Measurements from ENCODE around the gene SPO11. TPM values are rescaled to one million over a fixed set of nuclear protein-coding genes. Genes with fewer than 3 reads are reported as not detected.

SPO11 gene
- total RNA-seq, 1 donor from 2014 or later: not detected

DNA sequence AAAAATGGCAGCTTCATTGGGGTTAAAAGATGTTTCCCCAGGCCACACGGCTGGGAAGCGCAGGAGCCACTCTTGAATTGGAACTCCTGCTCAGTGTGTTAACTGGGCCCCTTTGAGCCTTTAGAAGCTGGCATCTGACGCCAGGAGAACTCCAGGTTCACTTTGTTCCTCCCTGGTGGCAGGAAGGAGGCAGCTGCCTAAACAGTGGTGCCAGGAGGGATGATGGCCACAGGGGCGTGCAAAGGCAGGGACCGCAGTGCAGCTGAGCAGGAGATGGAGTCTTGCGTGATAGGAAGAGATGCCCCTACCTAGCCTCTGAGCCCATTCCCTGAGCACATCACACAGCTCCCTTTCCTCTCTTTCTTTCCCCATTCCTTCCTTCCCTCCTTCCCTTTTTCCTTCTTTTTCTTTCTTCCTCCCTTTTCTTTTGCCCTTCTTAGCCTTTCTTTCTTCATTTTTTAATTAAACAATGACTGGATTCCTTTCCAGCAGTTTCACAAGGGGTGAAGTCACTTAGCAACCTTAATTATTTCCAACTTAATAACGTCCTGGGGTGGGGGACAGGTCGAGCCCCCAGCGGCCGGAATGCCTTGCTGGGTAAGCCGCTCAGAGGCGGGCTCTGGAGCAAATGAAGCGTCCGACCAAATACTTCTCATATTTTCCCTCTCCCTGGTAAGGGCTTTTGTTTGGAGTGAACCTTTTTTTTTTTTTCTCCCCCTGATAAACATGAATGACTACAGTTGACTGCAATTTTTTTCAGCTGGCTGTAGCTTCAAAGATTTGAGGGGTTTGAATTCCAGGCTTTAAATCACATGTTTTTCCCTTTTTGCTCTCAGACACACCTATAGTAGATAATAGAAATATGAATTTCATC, 42.4 kb upstream of the SPO11 start:
- Histone ChIP-seq H3K4me3 (ENCODE audit: low read depth, low read length) (no peak overlapping the region), H3K27me3 (ENCODE audit: control insufficient read depth, insufficient read depth, low read length) (peaks cover 46% of the 10 kb centered on the region), H3K36me3 (ENCODE audit: control insufficient read depth, insufficient read depth, low read length) (no peaks in the 10 kb centered on the region)
- no peak for DNase-seq (ENCODE audit: low read depth)
- TF ChIP-seq CTCF (IDR thresholded peaks at IDR 0.05; ENCODE audit: insufficient read depth, low read length, poor library complexity, severe bottlenecking): no peak

GRCh38 chr20:57287901-57288300, 41.7 kb upstream of the SPO11 start:
- no peak for TF ChIP-seq CTCF (IDR thresholded peaks at IDR 0.05; ENCODE audit: insufficient read depth, low read length, poor library complexity, severe bottlenecking)
- Histone ChIP-seq H3K27me3 (ENCODE audit: control insufficient read depth, insufficient read depth, low read length) (peaks cover 48% of the 10 kb centered on the region), H3K36me3 (ENCODE audit: control insufficient read depth, insufficient read depth, low read length) (no peaks in the 10 kb centered on the region), H3K4me3 (ENCODE audit: low read depth, low read length) (no peak overlapping the region)
- DNase-seq (ENCODE audit: low read depth): no peak

GRCh38 chr20:57288651-57289277, 40.8 kb upstream of the SPO11 start:
- Histone ChIP-seq H3K27me3 (ENCODE audit: control insufficient read depth, insufficient read depth, low read length) (peaks cover 44% of the 10 kb centered on the region), H3K36me3 (ENCODE audit: control insufficient read depth, insufficient read depth, low read length) (no peaks in the 10 kb centered on the region), H3K4me3 (ENCODE audit: low read depth, low read length) (no peak overlapping the region)
- no peak for DNase-seq (ENCODE audit: low read depth)
- TF ChIP-seq CTCF (IDR thresholded peaks at IDR 0.05; ENCODE audit: insufficient read depth, low read length, poor library complexity, severe bottlenecking): no peak

- Histone ChIP-seq H3K36me3 (ENCODE audit: control insufficient read depth, insufficient read depth, low read length) (no peaks in the 10 kb centered on the region), H3K27me3 (ENCODE audit: control insufficient read depth, insufficient read depth, low read length) (peaks cover 44% of the 10 kb centered on the region), H3K4me3 (ENCODE audit: low read depth, low read length) (no peak overlapping the region)
- no peak for TF ChIP-seq CTCF (IDR thresholded peaks at IDR 0.05; ENCODE audit: insufficient read depth, low read length, poor library complexity, severe bottlenecking)
- no peak for DNase-seq (ENCODE audit: low read depth)
These were observed 40.0 kb upstream of the SPO11 start for GRCh38 chr20:57289391-57290177.

DNA sequence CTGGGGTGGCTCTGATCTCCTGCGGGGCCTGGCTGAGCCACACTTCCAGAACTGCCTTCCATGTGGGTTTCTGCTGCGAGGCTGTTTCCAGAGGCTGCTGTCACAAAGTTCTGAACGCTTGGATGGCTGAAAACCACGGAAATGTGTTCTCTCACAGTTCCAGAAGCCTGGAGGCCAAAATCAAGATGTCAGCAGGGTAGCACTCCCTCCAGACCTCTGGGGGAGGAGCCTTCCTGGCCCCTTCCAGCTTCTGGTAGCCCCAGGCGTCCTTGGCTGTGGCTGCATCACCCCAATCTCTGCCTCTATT, 39.5 kb upstream of the SPO11 start:
- Histone ChIP-seq H3K4me3 (ENCODE audit: low read depth, low read length) (no peak overlapping the region), H3K36me3 (ENCODE audit: control insufficient read depth, insufficient read depth, low read length) (no peaks in the 10 kb centered on the region), H3K27me3 (ENCODE audit: control insufficient read depth, insufficient read depth, low read length) (peaks cover 40% of the 10 kb centered on the region)
- no peak for DNase-seq (ENCODE audit: low read depth)
- no peak for TF ChIP-seq CTCF (IDR thresholded peaks at IDR 0.05; ENCODE audit: insufficient read depth, low read length, poor library complexity, severe bottlenecking)
